Loucy (cell line): ENCODE data around the gene KIRREL3.

Experiments
- H2AFZ ChIP-seq: fragments of 200-600 bp; sonication (generic); 2 replicates; pipeline ENCODE4 v1.6.0; 2016; ENCODE audit warnings: antibody characterized with exemption, mild to moderate bottlenecking, low read length, moderate library complexity
- H3F3A ChIP-seq: fragments of 200-600 bp; 2 replicates; pipeline ENCODE4 v1.6.0; 2016; ENCODE audit warnings: antibody characterized with exemption, low read depth, mild to moderate bottlenecking
- H3K27me3 ChIP-seq: fragments of 200-600 bp; sonication (generic); 2 replicates; pipeline ENCODE4 v1.6.1; 2014; ENCODE audit warnings: low read length, mild to moderate bottlenecking; ENCODE audit not compliant: insufficient read depth, poor library complexity, severe bottlenecking
- H3K36me3 ChIP-seq: fragments of 200-600 bp; sonication (generic); 2 replicates; pipeline ENCODE4 v1.6.1; 2016; ENCODE audit warnings: low read length; ENCODE audit not compliant: insufficient read depth
- H3K4me1 ChIP-seq: fragments of 200-600 bp; sonication (generic); 2 replicates; pipeline ENCODE4 v1.5.1; 2014; ENCODE audit warnings: low read length, mild to moderate bottlenecking; ENCODE audit not compliant: insufficient read depth, poor library complexity, severe bottlenecking
- H3K4me2 ChIP-seq: fragments of 200-600 bp; sonication (generic); 2 replicates; pipeline ENCODE4 v1.6.0; 2014; ENCODE audit warnings: antibody characterized with exemption, low read length, low read depth, mild to moderate bottlenecking; ENCODE audit not compliant: poor library complexity, severe bottlenecking
- H3K4me3 ChIP-seq: fragments of 200-600 bp; sonication (generic); 2 replicates; pipeline ENCODE4 v1.5.1; 2014; ENCODE audit warnings: low read length, mild to moderate bottlenecking, mixed read lengths; ENCODE audit not compliant: poor library complexity, severe bottlenecking
- H3K79me2 ChIP-seq: fragments of 200-600 bp; sonication (generic); 2 replicates; pipeline ENCODE4 v1.6.1; 2014; ENCODE audit warnings: low read length; ENCODE audit not compliant: insufficient read depth
- H3K9ac ChIP-seq: fragments of 200-600 bp; sonication (generic); 2 replicates; pipeline ENCODE4 v1.6.0; 2014; ENCODE audit warnings: mild to moderate bottlenecking, low read depth, low read length, moderate library complexity; ENCODE audit not compliant: poor library complexity, severe bottlenecking
- H3K9me2 ChIP-seq: fragments of 200-600 bp; sonication (generic); replicated peaks from 2 replicates; pipeline ENCODE4 v1.6.1; 2016; ENCODE audit warnings: low read depth, low read length, mixed read lengths
- H3K9me3 ChIP-seq: fragments of 200-600 bp; sonication (generic); 2 replicates; pipeline ENCODE4 v1.6.1; 2014; ENCODE audit warnings: mild to moderate bottlenecking, antibody characterized with exemption, low read length, low read depth; ENCODE audit not compliant: insufficient read depth
- H4K20me1 ChIP-seq: fragments of 200-600 bp; sonication (generic); 2 replicates; pipeline ENCODE4 v1.6.0; 2014; ENCODE audit warnings: antibody characterized with exemption, low read length, mild to moderate bottlenecking; ENCODE audit not compliant: insufficient read depth, poor library complexity, severe bottlenecking
- EZH2phosphoT487 ChIP-seq: fragments of 200-600 bp; IDR thresholded peaks from 2 replicates; pipeline ENCODE4 v1.6.1; 2018; ENCODE audit warnings: antibody characterized with exemption, mild to moderate bottlenecking, moderate library complexity, borderline replicate concordance
- TF ChIP-seq, protein P1 (sequence below): fragments of 200-600 bp; sonication (generic); conservative IDR thresholded peaks from 2 replicates; pipeline ENCODE4 v1.5.1; 2014; ENCODE audit warnings: mild to moderate bottlenecking, antibody characterized with exemption, low read length

Gene KIRREL3

DNA sequence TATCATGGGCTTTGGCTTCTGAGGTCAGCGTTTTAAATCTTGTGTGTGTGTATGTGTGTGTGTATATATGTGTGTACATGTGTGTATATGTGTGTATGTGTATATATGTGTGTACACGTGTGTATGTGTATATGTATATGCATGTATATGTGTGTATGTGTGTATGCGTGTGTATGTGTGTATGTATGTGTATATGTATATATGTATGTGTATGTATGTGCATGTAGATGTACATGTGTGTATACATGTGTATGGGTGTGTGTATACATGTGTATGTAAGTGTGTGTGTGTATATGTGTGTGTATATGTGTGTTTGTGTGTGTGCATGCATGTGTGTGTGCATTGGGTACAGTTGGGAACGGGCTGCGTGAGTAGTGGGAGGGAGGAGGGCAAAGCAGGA is 522.1 kb downstream of the KIRREL3 start:
- H3K9ac ChIP-seq: no peak overlapping the region
- H3K4me3 ChIP-seq: no peak overlapping the region
- H2AFZ ChIP-seq: no peak overlapping the region
- no peaks in the 10 kb centered on the region for H3K36me3 ChIP-seq
- no peak for TF ChIP-seq EZH2phosphoT487
- TF ChIP-seq, protein P1, sequence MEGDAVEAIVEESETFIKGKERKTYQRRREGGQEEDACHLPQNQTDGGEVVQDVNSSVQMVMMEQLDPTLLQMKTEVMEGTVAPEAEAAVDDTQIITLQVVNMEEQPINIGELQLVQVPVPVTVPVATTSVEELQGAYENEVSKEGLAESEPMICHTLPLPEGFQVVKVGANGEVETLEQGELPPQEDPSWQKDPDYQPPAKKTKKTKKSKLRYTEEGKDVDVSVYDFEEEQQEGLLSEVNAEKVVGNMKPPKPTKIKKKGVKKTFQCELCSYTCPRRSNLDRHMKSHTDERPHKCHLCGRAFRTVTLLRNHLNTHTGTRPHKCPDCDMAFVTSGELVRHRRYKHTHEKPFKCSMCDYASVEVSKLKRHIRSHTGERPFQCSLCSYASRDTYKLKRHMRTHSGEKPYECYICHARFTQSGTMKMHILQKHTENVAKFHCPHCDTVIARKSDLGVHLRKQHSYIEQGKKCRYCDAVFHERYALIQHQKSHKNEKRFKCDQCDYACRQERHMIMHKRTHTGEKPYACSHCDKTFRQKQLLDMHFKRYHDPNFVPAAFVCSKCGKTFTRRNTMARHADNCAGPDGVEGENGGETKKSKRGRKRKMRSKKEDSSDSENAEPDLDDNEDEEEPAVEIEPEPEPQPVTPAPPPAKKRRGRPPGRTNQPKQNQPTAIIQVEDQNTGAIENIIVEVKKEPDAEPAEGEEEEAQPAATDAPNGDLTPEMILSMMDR: no peak
- H3K27me3 ChIP-seq: no peaks in the 10 kb centered on the region
- H3K4me1 ChIP-seq: peaks cover 13% of the 10 kb centered on the region
- no peaks in the 10 kb centered on the region for H3F3A ChIP-seq
- no peak overlapping the region for H3K4me2 ChIP-seq
- no peaks in the 10 kb centered on the region for H3K9me3 ChIP-seq
- H3K79me2 ChIP-seq: no peaks in the 10 kb centered on the region
- H3K9me2 ChIP-seq: no peaks in the 10 kb centered on the region
- no peaks in the 10 kb centered on the region for H4K20me1 ChIP-seq

DNA sequence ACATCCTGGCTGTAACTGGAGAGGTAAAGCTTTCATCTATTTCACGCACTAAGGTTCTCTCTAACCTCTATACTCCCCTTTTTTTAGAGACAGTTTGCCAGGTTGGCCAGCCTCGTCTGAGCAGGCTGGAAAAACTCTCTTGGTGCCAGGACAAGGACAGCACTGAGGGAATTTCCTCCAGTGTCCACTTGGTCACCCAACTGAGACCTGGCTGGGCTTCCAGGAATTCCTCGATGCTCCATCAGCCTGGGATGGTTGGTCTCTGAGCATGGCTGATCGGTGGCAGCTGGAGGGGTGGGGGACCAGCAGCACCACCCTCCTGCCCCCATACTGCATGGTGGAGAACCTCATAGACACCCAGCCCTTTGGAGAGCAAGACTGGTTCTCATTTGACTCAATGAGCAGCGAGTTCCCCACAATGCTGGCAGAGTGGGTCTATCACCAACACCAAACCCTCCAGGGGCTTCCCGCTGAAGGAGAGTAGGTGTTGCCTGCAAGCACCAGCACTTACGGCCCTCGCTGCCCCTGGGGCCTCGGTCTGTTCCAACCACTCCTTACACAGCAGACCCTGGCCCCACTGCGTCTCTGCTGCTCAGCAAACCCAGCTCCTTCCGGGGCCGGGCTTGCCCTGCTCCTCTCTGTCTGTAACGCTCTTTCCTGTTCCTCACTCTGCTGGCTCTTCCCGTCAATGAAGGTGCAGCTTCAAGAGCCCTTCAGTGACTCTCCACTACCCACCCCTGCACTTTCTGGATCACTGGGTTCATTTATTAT is 522.9 kb downstream of the KIRREL3 start:
- no peaks in the 10 kb centered on the region for H3F3A ChIP-seq
- no peaks in the 10 kb centered on the region for H3K9me3 ChIP-seq
- no peaks in the 10 kb centered on the region for H3K79me2 ChIP-seq
- no peaks in the 10 kb centered on the region for H4K20me1 ChIP-seq
- no peak overlapping the region for H3K4me3 ChIP-seq
- H2AFZ ChIP-seq: no peak overlapping the region
- H3K4me1 ChIP-seq: peaks cover 13% of the 10 kb centered on the region
- no peaks in the 10 kb centered on the region for H3K27me3 ChIP-seq
- no peaks in the 10 kb centered on the region for H3K36me3 ChIP-seq
- TF ChIP-seq EZH2phosphoT487: no peak
- TF ChIP-seq, protein P1: no peak
- H3K4me2 ChIP-seq: no peak overlapping the region
- no peak overlapping the region for H3K9ac ChIP-seq
- H3K9me2 ChIP-seq: no peaks in the 10 kb centered on the region

DNA sequence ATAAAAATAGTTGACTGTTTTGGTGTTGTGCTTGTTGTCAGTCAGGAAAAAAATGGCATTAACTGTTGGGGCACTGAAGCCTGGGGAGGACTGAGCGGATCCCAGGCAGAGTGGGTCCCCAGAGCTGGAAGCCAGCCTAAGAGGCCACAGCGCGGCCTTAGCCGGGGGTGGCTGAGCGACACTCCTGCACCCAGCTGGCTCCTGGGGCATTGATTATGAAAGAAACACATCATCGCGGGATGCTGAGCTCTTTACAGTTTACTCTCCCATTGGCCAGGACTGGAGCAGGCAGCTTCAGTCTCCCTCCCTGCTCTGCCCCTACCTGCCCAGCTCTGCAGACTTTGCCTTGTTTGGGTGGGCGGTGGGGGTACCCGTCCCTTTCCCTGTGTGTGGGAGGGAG is 523.6 kb downstream of the KIRREL3 start:
- Histone ChIP-seq H4K20me1 (no peaks in the 10 kb centered on the region), H3K9me2 (no peaks in the 10 kb centered on the region), H3K79me2 (no peaks in the 10 kb centered on the region), H3K9me3 (no peaks in the 10 kb centered on the region), H3K9ac (no peak overlapping the region), H2AFZ (no peak overlapping the region), H3K36me3 (no peaks in the 10 kb centered on the region), H3K4me3 (no peak overlapping the region), H3K27me3 (no peaks in the 10 kb centered on the region), H3K4me2 (no peak overlapping the region), H3K4me1 (peaks cover 20% of the 10 kb centered on the region), H3F3A (no peaks in the 10 kb centered on the region)
- TF ChIP-seq, protein P1: no peak
- TF ChIP-seq EZH2phosphoT487: no peak
